Panc1 (cell line): ENCODE data around the gene CENATAC. TPM values are rescaled to one million over a fixed set of nuclear protein-coding genes. Genes with fewer than 3 reads are reported as not detected.

Experiments
- ATAC-seq: fragments of 200-7000 bp; cut with Tn5 transposase; 2 replicates; pipeline ENCODE4 v1.9.1; 2020; ENCODE audit warnings: mild to moderate bottlenecking, moderate library complexity
- BruUV-seq: library from RNA; stranded (reverse); fragments of 400-500 nt; replicated peaks from 2 replicates; lab custom pipeline; 2021; lab: Mats Ljungman, UMichigan
- CTCF ChIA-PET: fragments of 300-600 bp; sonication (Branson Sonifier 250); formaldehyde crosslinking; loops from one replicate; lab custom pipeline; 2022; ENCODE audit warnings: antibody characterized with exemption; lab: Charles Lee
- POLR2A ChIA-PET: fragments of 300-600 bp; sonication (Branson Sonifier 250); formaldehyde crosslinking; loops from one replicate; lab custom pipeline; 2022; ENCODE audit warnings: antibody characterized with exemption; lab: Charles Lee
- DNase-seq: peaks from one replicate; pipeline ENCODE4 v3.0.0-alpha.2; 2010; ENCODE audit warnings: low read depth, low spot score
- H3K27ac ChIP-seq: 2 replicates; pipeline ENCODE4 v1.5.1; 2011; ENCODE audit warnings: mild to moderate bottlenecking, low read length, inconsistent platforms
- H3K27me3 ChIP-seq: fragments of 200-500 bp; sonication (Bioruptor generic); 2 replicates; pipeline ENCODE4 v1.6.0; 2014; ENCODE audit warnings: low read length, inconsistent platforms; ENCODE audit not compliant: control insufficient read depth, insufficient read depth
- H3K36me3 ChIP-seq: fragments of 200-500 bp; sonication (Bioruptor generic); 2 replicates; pipeline ENCODE4 v1.5.1; 2014; ENCODE audit warnings: inconsistent platforms, mild to moderate bottlenecking, low read length, moderate library complexity; ENCODE audit not compliant: control insufficient read depth, insufficient read depth
- H3K4me1 ChIP-seq: 2 replicates; pipeline ENCODE4 v1.5.1; 2011; ENCODE audit warnings: inconsistent platforms, mild to moderate bottlenecking, low read length, moderate library complexity; ENCODE audit not compliant: control insufficient read depth, insufficient read depth
- H3K4me3 ChIP-seq, 2 experiments: 2 replicates each; pipeline ENCODE4 v1.5.1; 2011 to 2012; ENCODE audit warnings: low read depth in 2 of 2, low read length in 2 of 2, mild to moderate bottlenecking in 2 of 2, inconsistent platforms in 1 of 2, moderate library complexity in 1 of 2
- H3K9me3 ChIP-seq: fragments of 200-500 bp; sonication (Bioruptor generic); 2 replicates; pipeline ENCODE4 v1.5.1; 2014; ENCODE audit warnings: low read depth, mild to moderate bottlenecking, inconsistent platforms, low read length, moderate library complexity; ENCODE audit not compliant: control insufficient read depth, insufficient read depth
- CTCF ChIP-seq: fragments of 450-650 bp; IDR thresholded peaks from 2 replicates; pipeline ENCODE4 v1.5.1; 2017; ENCODE audit warnings: mild to moderate bottlenecking
- POLR2AphosphoS5 ChIP-seq: IDR thresholded peaks from 2 replicates; pipeline ENCODE4 v1.6.1; 2012; ENCODE audit warnings: mild to moderate bottlenecking, low read depth, low read length, moderate library complexity
- REST ChIP-seq, 2 experiments: IDR thresholded peaks; 2 replicates each; pipeline ENCODE4 v1.6.1; 2011 to 2012; ENCODE audit warnings: low read depth in 2 of 2, control low read depth in 1 of 2, low read length in 1 of 2, mild to moderate bottlenecking in 1 of 2, moderate library complexity in 1 of 2; ENCODE audit not compliant: insufficient read depth in 1 of 2
- SIN3A ChIP-seq: IDR thresholded peaks from 2 replicates; pipeline ENCODE4 v1.6.1; 2012; ENCODE audit warnings: low read depth, mild to moderate bottlenecking, low read length, moderate library complexity, borderline replicate concordance; ENCODE audit not compliant: insufficient read depth
- TCF7L2 ChIP-seq: IDR thresholded peaks from 2 replicates; pipeline ENCODE4 v1.6.1; 2011; ENCODE audit warnings: mild to moderate bottlenecking, low read depth, low read length, inconsistent platforms
- in situ Hi-C: cut with HindIII; loops from 2 replicates; pipeline ENCODE4 v1.10.0; 2016; ENCODE audit warnings: low sequenced_read_pairs, low pct_unique_long_range_greater_than_20kb
- intact Hi-C: fragments of 100-400 bp; cut with micrococcal nuclease; formaldehyde crosslinking; loops from one replicate; pipeline ENCODE4 v1.10.0; 2022; ENCODE audit not compliant: unreplicated experiment
- total RNA-seq: library from RNA; stranded (reverse); gene quantifications from one replicate; pipeline ENCODE4 v1.2.1, GENCODE V29; 2021; ENCODE audit not compliant: unreplicated experiment

The CENATAC gene
- total RNA-seq, 1 experiment from 2014 or later, result 45.4 TPM

DNA sequence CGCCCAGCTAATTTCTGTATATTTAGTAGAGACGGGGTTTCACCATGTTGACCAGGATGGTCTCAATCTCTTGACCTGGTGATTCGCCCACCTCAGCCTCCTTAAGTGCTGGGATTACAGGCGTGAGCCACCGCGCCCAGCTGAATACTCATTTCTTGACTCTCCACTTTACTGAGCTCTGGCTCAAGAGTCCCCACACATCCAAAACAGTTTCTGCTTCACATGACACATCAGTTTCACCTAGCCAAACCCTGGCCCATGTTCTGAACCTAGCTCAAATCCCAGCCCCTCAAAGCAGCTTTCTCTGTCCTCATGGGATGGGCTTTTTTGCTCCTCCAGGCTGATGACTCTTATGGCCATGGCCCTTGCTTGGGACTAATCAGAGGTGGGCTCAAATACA is 49.3 kb downstream of the CENATAC start:
- Histone ChIP-seq H3K9me3 (no peaks in the 10 kb centered on the region), H3K36me3 (peaks cover 3% of the 10 kb centered on the region; the same call in 1 of the 2 replicates), H3K4me3 (no peak overlapping the region), H3K4me1 (no peaks in the 10 kb centered on the region), H3K27me3 (no peaks in the 10 kb centered on the region), H3K27ac (no peak overlapping the region)
- ATAC-seq (no peak), DNase-seq (no peak)
- POLR2A ChIA-PET, result interaction anchor here (0.6 kb wide), 3 partner anchors 10 to 620 kb away, joined by 3 to 5 read pairs (median 3); no protein-coding TSS in a partner anchor
- TF ChIP-seq TCF7L2 (no peak), SIN3A (no peak), POLR2AphosphoS5 (no peak), REST (IDR thresholded peaks at IDR 0.05; ENCODE audit: insufficient read depth in 1 of 2, low read depth in 2 of 2, low read length in 1 of 2) (no peak), CTCF (no peak)
- in situ Hi-C loops, result no loop called here
- CTCF ChIA-PET, result interaction anchor here (0.7 kb wide), 1 partner anchor 74 kb away, joined by 4 read pairs; the partner anchor contains the start of gene HINFP
- intact Hi-C loops, result no loop called here
- no TSS peak for BruUV-seq

GRCh38 chr11:119048644-119049043 is 50.7 kb downstream of the CENATAC start:
- H3K36me3 ChIP-seq, result peaks cover 11% of the 10 kb centered on the region; the same call in 1 of the 2 replicates
- POLR2A ChIA-PET, result no interaction called here
- H3K27ac ChIP-seq, result no peak overlapping the region
- ATAC-seq, result no peak
- intact Hi-C loops (no loop called here), in situ Hi-C loops (no loop called here)
- DNase-seq, result no peak
- CTCF ChIA-PET, result no interaction called here
- no TSS peak for BruUV-seq
- H3K4me3 ChIP-seq, result no peak overlapping the region
- H3K4me1 ChIP-seq, result no peaks in the 10 kb centered on the region
- TF ChIP-seq SIN3A (no peak), REST (IDR thresholded peaks at IDR 0.05; ENCODE audit: insufficient read depth in 1 of 2, low read depth in 2 of 2, low read length in 1 of 2) (no peak), POLR2AphosphoS5 (no peak), TCF7L2 (no peak), CTCF (no peak)
- no peaks in the 10 kb centered on the region for H3K9me3 ChIP-seq
- no peaks in the 10 kb centered on the region for H3K27me3 ChIP-seq
